Esophagus (tissue), 2 donors: ENCODE results near the gene NLGN2. TPM values are rescaled to one million over a fixed set of nuclear protein-coding genes. Genes with fewer than 3 reads are reported as not detected.

Experiments
- H3K27ac ChIP-seq, 2 donors: one replicate each; pipeline ENCODE4 v1.5.1; 2013; ENCODE audit warnings: low read depth in 2 of 2, mild to moderate bottlenecking in 2 of 2, inconsistent platforms in 1 of 2, low read length in 1 of 2, moderate library complexity in 1 of 2
- H3K27me3 ChIP-seq, 2 donors: one replicate each; pipeline ENCODE4 v1.6.1; 2013; ENCODE audit warnings: low read length in 2 of 2, control low read depth in 1 of 2, mild to moderate bottlenecking in 1 of 2; ENCODE audit not compliant: insufficient read depth in 2 of 2, control insufficient read depth in 1 of 2
- H3K36me3 ChIP-seq, 2 donors: one replicate each; pipeline ENCODE4 v1.6.1; 2013; ENCODE audit warnings: low read length in 1 of 2; ENCODE audit not compliant: control insufficient read depth in 2 of 2, insufficient read depth in 2 of 2
- H3K4me1 ChIP-seq, 2 donors: one replicate each; pipeline ENCODE4 v1.6.1; 2013; ENCODE audit warnings: low read length in 1 of 2; ENCODE audit not compliant: control insufficient read depth in 2 of 2, insufficient read depth in 2 of 2
- H3K4me3 ChIP-seq, 2 donors: one replicate each; pipeline ENCODE4 v1.5.1; 2013; ENCODE audit warnings: low read length in 2 of 2, mild to moderate bottlenecking in 2 of 2, low read depth in 1 of 2, moderate library complexity in 1 of 2
- H3K9me3 ChIP-seq, 2 donors: one replicate each; pipeline ENCODE4 v1.6.1; 2013; ENCODE audit warnings: mild to moderate bottlenecking in 2 of 2, low read depth in 1 of 2, low read length in 1 of 2, moderate library complexity in 1 of 2; ENCODE audit not compliant: control insufficient read depth in 2 of 2, insufficient read depth in 1 of 2
- WGBS, 2 donors: extraction: QIAGEN DNeasy Blood & Tissue Kit; methylation state at CpG; one replicate each; pipeline ENCODE4 v1.1.7; 2013; 5-methylcytosine and 5-hydroxymethylcytosine counted together
- polyA plus RNA-seq, 2 donors: library from polyadenylated mRNA; stranded (reverse); fragments of 200-250 nt; gene quantifications; one replicate each; pipeline ENCODE4 v1.2.3, GENCODE V29; 2013
- donor health status: healthy with polysubstance abuse.
- donor health status: Bipolar disorder and iron deficiency.

The NLGN2 gene
- polyA plus RNA-seq, 2 donors: 4.2 to 5.5 TPM

GRCh38 chr17:7460850-7461660 is 53.4 kb downstream of the NLGN2 start:
- H3K36me3 ChIP-seq: peaks cover 0 to 25% of the 10 kb centered on the region in 2 donors

GRCh38 chr17:7462474-7463371 is 55.1 kb downstream of the NLGN2 start:
- Histone ChIP-seq H3K27me3 (no peaks in the 10 kb centered on the region), H3K36me3 (peaks cover 0 to 34% of the 10 kb centered on the region in 2 donors), H3K27ac (no peak overlapping the region), H3K4me3 (no peak overlapping the region), H3K4me1 (no peaks in the 10 kb centered on the region), H3K9me3 (peaks cover 0 to 2% of the 10 kb centered on the region in 2 donors)
- 87 to 89% methylated on average over 36 to 44 of the region's 44 CpGs for WGBS, 2 donors

More at GRCh38 chr17:7460850-7461660, 53.4 kb downstream of the NLGN2 start:
- H3K27me3 ChIP-seq: no peaks in the 10 kb centered on the region
- 93 to 94% methylated on average over 7 of the region's 7 CpGs for WGBS, 2 donors
- H3K4me1 ChIP-seq: peaks cover 0 to 4% of the 10 kb centered on the region in 2 donors
- H3K27ac ChIP-seq: no peak overlapping the region
- no peak overlapping the region for H3K4me3 ChIP-seq
- no peaks in the 10 kb centered on the region for H3K9me3 ChIP-seq

GRCh38 chr17:7463372-7463846 is 55.8 kb downstream of the NLGN2 start:
- Histone ChIP-seq H3K4me1 (no peaks in the 10 kb centered on the region), H3K27ac (peak overlapping the region in 1 of 2 donors; percentile 79), H3K27me3 (no peaks in the 10 kb centered on the region), H3K4me3 (no peak overlapping the region), H3K9me3 (peaks cover 0 to 2% of the 10 kb centered on the region in 2 donors), H3K36me3 (peaks cover 0 to 34% of the 10 kb centered on the region in 2 donors)
- 86 to 91% methylated on average over 14 of the region's 14 CpGs for WGBS, 2 donors

- Histone ChIP-seq H3K4me3 (no peak overlapping the region), H3K9me3 (peaks cover 0 to 2% of the 10 kb centered on the region in 2 donors), H3K4me1 (no peaks in the 10 kb centered on the region), H3K27ac (peak overlapping the region in 1 of 2 donors; percentile 79), H3K36me3 (peaks cover 0 to 34% of the 10 kb centered on the region in 2 donors), H3K27me3 (no peaks in the 10 kb centered on the region)
- WGBS, 2 donors: 56 to 67% methylated on average over 9 of the region's 9 CpGs
These were observed 56.4 kb downstream of the NLGN2 start for GRCh38 chr17:7464081-7464480.

GRCh38 chr17:7465597-7466275 is 58.1 kb downstream of the NLGN2 start:
- H3K9me3 ChIP-seq: peaks cover 0 to 2% of the 10 kb centered on the region in 2 donors
- no peaks in the 10 kb centered on the region for H3K4me1 ChIP-seq
- H3K27ac ChIP-seq: no peak overlapping the region
- H3K36me3 ChIP-seq: peaks cover 0 to 34% of the 10 kb centered on the region in 2 donors
- WGBS, 2 donors: 89% methylated on average over 33 of the region's 33 CpGs
- no peaks in the 10 kb centered on the region for H3K27me3 ChIP-seq
- H3K4me3 ChIP-seq: no peak overlapping the region

- 85 to 89% methylated on average over 9 of the region's 9 CpGs for WGBS, 2 donors
- H3K27ac ChIP-seq: peak overlapping the region in 1 of 2 donors; percentile 17
- no peaks in the 10 kb centered on the region for H3K27me3 ChIP-seq
- H3K4me1 ChIP-seq: no peaks in the 10 kb centered on the region
- peaks cover 0 to 34% of the 10 kb centered on the region in 2 donors for H3K36me3 ChIP-seq
- peaks cover 0 to 2% of the 10 kb centered on the region in 2 donors for H3K9me3 ChIP-seq
- H3K4me3 ChIP-seq: no peak overlapping the region
These were observed 58.6 kb downstream of the NLGN2 start for GRCh38 chr17:7466318-7466638.

GRCh38 chr17:7466639-7467341 is 59.1 kb downstream of the NLGN2 start:
- Histone ChIP-seq H3K4me3 (no peak overlapping the region), H3K27ac (peak overlapping the region in 1 of 2 donors; percentile 58), H3K9me3 (peaks cover 0 to 2% of the 10 kb centered on the region in 2 donors), H3K27me3 (no peaks in the 10 kb centered on the region), H3K36me3 (peaks cover 0 to 33% of the 10 kb centered on the region in 2 donors), H3K4me1 (peaks cover 0 to 1% of the 10 kb centered on the region in 2 donors)
- 83 to 84% methylated on average over 16 of the region's 16 CpGs for WGBS, 2 donors

GRCh38 chr17:7467498-7467897 is 59.9 kb downstream of the NLGN2 start:
- no peaks in the 10 kb centered on the region for H3K27me3 ChIP-seq
- H3K4me3 ChIP-seq: no peak overlapping the region
- peaks cover 0 to 3% of the 10 kb centered on the region in 2 donors for H3K4me1 ChIP-seq
- peaks cover 0 to 29% of the 10 kb centered on the region in 2 donors for H3K36me3 ChIP-seq
- H3K27ac ChIP-seq: peak overlapping the region in 1 of 2 donors; percentile 58
- WGBS, 2 donors: 91 to 93% methylated on average over 3 of the region's 3 CpGs
- peaks cover 0 to 2% of the 10 kb centered on the region in 2 donors for H3K9me3 ChIP-seq
